LNCaP clone FGC (cell line): ENCODE results near the gene AHDC1.

ENCODE experiments used
- DNase-seq: peaks from one replicate; pipeline ENCODE4 v3.0.0-alpha.2; 2011; ENCODE audit warnings: low read depth
- H3K4me3 ChIP-seq: 2 replicates; pipeline ENCODE4 v1.5.1; 2011; ENCODE audit warnings: mild to moderate bottlenecking, low read depth, low read length, control low read depth
- TF ChIP-seq, protein P1 (sequence below): IDR thresholded peaks from 2 replicates; pipeline ENCODE4 v1.5.1; 2012; ENCODE audit warnings: mild to moderate bottlenecking; ENCODE audit not compliant: control insufficient read depth, insufficient read depth; ENCODE audit errors: extremely low read depth

Gene AHDC1

DNA sequence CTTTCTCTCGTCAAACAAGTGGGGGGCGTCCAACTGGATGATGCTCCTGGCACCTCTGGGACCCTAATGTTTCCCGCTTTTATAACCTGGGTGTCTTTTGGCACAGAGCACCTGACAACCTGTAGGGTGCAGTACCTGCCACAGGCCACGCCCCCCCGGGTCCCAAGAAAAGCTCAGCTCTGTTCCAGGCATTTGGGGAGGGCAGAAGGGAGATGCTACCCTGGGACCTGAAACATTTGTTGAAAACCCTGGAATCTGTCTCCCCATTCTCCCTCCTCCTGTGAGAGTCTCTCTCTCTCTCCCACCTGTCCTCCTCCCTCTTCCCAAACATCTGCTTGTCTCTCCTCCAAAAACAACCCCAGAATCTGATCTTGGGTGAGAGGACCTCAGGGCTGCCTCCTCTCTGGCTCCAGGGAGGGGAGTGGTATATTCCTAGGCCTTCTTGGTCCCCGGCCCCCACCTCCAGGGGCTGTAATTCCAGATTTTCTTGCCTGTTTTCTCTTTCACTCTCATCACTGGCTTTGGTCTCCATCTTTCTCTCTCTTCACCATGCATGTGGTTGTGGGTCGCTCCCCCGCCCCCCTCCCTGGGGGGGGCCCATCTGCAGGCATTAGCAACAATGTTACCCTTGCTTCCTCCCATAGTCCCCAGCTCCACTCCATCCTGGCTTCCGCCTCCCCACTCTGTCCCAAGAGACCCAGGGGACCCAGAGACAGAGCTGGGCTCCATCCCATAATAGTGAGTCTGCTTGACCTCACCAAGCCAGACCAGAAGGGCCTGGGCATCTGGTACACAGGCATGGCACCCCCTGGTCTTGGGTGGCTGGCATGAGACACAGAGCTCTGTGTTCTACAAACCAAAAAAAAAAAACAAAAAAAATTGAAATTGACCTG is 4.1 kb downstream of the AHDC1 start:
- no peak overlapping the region for H3K4me3 ChIP-seq

DNA sequence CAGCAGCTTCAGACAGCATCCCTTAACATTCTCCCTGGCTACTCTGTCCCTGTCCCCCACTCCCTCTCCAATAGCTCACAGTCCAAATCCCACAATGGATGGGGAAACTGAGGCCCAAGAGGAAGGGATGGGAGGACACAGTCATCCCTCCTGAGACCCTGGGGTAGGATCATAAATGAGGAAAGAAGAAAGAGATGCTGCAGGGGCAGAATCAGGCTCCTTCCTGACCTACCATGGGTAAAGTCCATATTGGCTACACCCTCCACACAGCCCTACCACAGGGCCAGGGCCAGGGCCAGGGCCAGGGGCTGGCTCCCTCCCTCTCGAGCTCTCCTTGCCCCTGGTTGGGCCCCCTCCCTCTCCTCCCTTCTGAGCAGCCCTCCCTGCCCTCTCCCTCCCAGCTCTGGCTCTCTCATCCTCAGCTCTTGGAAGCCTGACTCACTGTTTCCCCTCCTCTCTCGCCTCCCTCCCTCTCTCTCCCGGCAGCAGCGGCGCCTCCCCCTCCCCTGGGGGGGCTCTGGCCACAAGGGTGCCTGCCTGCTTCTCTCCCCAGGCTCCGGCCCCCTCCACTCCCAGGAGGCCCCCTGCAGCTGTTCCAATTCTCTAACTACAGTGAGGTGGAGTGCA is 4.9 kb downstream of the AHDC1 start:
- TF ChIP-seq, protein P1, sequence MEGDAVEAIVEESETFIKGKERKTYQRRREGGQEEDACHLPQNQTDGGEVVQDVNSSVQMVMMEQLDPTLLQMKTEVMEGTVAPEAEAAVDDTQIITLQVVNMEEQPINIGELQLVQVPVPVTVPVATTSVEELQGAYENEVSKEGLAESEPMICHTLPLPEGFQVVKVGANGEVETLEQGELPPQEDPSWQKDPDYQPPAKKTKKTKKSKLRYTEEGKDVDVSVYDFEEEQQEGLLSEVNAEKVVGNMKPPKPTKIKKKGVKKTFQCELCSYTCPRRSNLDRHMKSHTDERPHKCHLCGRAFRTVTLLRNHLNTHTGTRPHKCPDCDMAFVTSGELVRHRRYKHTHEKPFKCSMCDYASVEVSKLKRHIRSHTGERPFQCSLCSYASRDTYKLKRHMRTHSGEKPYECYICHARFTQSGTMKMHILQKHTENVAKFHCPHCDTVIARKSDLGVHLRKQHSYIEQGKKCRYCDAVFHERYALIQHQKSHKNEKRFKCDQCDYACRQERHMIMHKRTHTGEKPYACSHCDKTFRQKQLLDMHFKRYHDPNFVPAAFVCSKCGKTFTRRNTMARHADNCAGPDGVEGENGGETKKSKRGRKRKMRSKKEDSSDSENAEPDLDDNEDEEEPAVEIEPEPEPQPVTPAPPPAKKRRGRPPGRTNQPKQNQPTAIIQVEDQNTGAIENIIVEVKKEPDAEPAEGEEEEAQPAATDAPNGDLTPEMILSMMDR = no peak
- no peak for DNase-seq
- H3K4me3 ChIP-seq = no peak overlapping the region

More for the DNA sequence above, 4.1 kb downstream of the AHDC1 start:
- DNase-seq = no peak
- TF ChIP-seq, protein P1 = no peak

DNA sequence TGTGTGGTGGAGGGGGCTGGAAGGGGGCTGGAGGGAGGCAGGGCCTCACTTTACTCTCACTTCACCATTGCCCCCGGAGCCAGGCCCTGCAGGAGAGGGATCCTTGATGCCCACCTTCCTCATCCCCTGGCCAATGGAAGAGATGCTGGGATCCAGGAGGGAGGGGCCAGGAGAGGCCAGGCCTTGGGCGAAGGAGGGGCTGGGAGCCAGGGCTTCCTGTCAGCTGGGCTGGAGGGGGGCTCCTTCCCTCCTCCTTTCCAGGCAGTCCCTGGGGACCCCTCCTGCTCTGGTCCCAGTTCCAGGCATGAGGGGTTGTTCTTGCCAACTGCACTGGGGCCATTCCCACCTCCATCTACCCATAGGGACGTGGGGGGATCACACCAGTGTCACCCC is 5.7 kb downstream of the AHDC1 start:
- H3K4me3 ChIP-seq = no peak overlapping the region
- TF ChIP-seq, protein P1 = no peak
- no peak for DNase-seq

DNA sequence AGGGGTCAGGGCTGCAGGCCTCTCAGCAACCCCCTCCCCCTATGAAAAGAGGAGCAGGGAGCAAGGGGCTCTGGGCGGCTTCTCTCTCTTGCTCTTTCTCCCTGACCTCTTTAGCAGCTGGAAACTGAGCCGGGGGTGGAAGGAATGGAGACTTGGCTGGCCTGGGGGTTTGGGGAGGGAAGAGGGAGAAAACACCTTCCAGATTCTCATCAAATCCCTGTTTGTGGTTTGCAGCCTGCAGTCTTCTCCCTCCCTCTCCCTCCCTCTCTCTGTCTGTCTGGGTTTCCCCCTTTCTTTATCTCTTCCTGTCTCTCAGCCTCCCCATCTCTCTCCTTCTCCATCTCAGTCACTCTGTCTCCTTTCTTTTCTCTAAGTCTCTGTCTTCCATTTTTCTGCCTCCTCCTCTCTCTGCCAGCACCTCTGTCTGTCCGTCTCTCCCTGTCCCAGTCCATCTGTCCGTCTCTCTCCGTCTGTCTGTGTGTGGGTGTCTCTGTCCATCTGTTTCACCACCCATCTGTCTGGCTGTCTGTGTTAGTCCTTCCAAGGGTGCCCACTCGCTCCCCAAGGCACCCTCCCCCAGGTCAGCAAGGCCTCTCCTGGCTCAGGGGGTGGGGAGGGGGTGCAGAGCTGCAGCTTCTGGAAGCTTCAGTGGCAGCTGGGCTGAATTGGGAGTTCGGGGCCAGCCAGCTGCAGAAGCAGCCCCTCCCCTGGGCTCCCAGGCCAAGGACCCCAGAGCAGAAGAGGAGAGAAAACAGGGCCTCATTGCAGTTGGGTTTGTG is 6.2 kb downstream of the AHDC1 start:
- TF ChIP-seq, protein P1 = no peak
- DNase-seq = no peak
- no peak overlapping the region for H3K4me3 ChIP-seq

GRCh38 chr1:27596986-27597385 is 7.0 kb downstream of the AHDC1 start:
- no peak overlapping the region for H3K4me3 ChIP-seq

DNA sequence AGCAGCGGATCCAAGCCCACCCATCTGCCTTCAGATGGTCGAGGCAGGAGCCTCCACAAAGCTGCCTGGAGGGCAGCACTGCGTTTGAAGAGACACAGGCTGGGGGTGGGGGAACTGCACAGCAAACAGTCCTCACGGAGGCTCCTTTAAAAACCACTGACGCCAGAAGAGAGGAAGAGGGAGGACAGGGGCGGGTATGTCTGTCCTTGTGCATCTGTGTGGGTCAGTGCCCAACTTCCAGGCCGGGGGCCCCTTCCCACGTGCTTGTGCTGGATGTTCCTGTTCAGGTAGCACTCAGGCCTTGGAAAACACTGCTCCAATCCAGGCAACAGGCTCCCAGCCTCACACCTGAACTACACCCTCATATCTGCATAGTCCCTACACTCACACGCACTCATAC is 7.7 kb downstream of the AHDC1 start:
- no peak overlapping the region for H3K4me3 ChIP-seq
- TF ChIP-seq, protein P1 = no peak
- DNase-seq = no peak

More at GRCh38 chr1:27596986-27597385, 7.0 kb downstream of the AHDC1 start:
- no peak for DNase-seq
- TF ChIP-seq, protein P1 = no peak
